ENCODE measurements around the gene RBMS3. TPM values are rescaled to one million over a fixed set of nuclear protein-coding genes. Genes with fewer than 3 reads are reported as not detected.

RBMS3 gene
- total and polyA plus RNA-seq, 5 donors from 2014 or later, result 5.2 to 18.8 (median 8.5) TPM

- peaks cover 0 to 2% (median 0%) of the 10 kb centered on the region in 4 donors for H3K4me1 Mint-ChIP-seq
- H3K27ac Mint-ChIP-seq, result no peak overlapping the region
- H3K4me1 ChIP-seq (ENCODE audit: control insufficient read depth, insufficient read depth, low read length, poor library complexity, severe bottlenecking), result no peaks in the 10 kb centered on the region
- H3K36me3 Mint-ChIP-seq, result peaks cover 6% of the 10 kb centered on the region
- no peaks in the 10 kb centered on the region for H3K27me3 Mint-ChIP-seq
- H3K27me3 ChIP-seq (ENCODE audit: control insufficient read depth, insufficient read depth, low read length), result no peaks in the 10 kb centered on the region
- H3K36me3 ChIP-seq (ENCODE audit: control insufficient read depth, insufficient read depth, low read length), result no peaks in the 10 kb centered on the region
- H3K9me3 ChIP-seq (ENCODE audit: control insufficient read depth in 2 of 2, low read length in 2 of 2), result no peaks in the 10 kb centered on the region
- DNase-seq (no peak), ATAC-seq (ENCODE audit: low read depth in 2 of 2) (no peak)
- peaks cover 0 to 10% (median 2%) of the 10 kb centered on the region in 7 donors for H3K9me3 Mint-ChIP-seq
- H3K4me3 Mint-ChIP-seq, result no peak overlapping the region
- H3K27ac ChIP-seq (ENCODE audit: insufficient read depth, low read length, poor library complexity, severe bottlenecking), result no peak overlapping the region
- no peak overlapping the region for H3K4me3 ChIP-seq (ENCODE audit: low read depth, low read length)
These were observed 296.4 kb downstream of the RBMS3 start for GRCh38 chr3:29577250-29577649.

GRCh38 chr3:29581311-29581710 is 300.4 kb downstream of the RBMS3 start:
- Histone ChIP-seq H3K27me3 (ENCODE audit: control insufficient read depth, insufficient read depth, low read length) (no peaks in the 10 kb centered on the region), H3K27ac (ENCODE audit: insufficient read depth, low read length, poor library complexity, severe bottlenecking) (no peak overlapping the region), H3K9me3 (ENCODE audit: control insufficient read depth in 2 of 2, low read length in 2 of 2) (no peaks in the 10 kb centered on the region), H3K4me1 (ENCODE audit: control insufficient read depth, insufficient read depth, low read length, poor library complexity, severe bottlenecking) (no peaks in the 10 kb centered on the region), H3K4me3 (ENCODE audit: low read depth, low read length) (no peak overlapping the region), H3K36me3 (ENCODE audit: control insufficient read depth, insufficient read depth, low read length) (no peaks in the 10 kb centered on the region)
- no peaks in the 10 kb centered on the region for H3K36me3 Mint-ChIP-seq
- H3K9me3 Mint-ChIP-seq, result peaks cover 0 to 5% (median 0%) of the 10 kb centered on the region in 7 donors
- no peaks in the 10 kb centered on the region for H3K4me1 Mint-ChIP-seq
- ATAC-seq (ENCODE audit: low read depth in 2 of 2), result no peak
- H3K27me3 Mint-ChIP-seq, result no peaks in the 10 kb centered on the region
- H3K4me3 Mint-ChIP-seq, result no peak overlapping the region
- no peak overlapping the region for H3K27ac Mint-ChIP-seq
- DNase-seq, result no peak

DNA sequence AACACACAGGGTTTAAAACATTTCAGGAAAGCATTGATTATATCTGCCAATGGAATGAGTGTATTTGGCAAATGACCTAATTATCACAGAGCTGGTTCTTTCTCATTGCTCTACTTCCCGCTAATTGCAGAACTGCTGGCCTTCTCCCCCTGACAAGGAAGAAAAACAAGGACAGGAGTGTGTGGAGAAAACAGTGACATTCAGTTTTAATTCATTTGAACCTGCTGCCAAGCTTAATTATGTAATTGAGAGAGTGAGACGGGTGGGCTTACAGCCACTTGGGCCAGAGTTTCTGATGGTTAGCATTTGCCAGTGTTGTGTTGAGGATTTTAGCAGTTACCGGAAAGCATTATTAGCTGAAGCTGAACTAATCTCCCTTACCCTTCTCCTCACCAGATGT is 301.4 kb downstream of the RBMS3 start:
- no peaks in the 10 kb centered on the region for H3K4me1 ChIP-seq (ENCODE audit: control insufficient read depth, insufficient read depth, low read length, poor library complexity, severe bottlenecking)

DNA sequence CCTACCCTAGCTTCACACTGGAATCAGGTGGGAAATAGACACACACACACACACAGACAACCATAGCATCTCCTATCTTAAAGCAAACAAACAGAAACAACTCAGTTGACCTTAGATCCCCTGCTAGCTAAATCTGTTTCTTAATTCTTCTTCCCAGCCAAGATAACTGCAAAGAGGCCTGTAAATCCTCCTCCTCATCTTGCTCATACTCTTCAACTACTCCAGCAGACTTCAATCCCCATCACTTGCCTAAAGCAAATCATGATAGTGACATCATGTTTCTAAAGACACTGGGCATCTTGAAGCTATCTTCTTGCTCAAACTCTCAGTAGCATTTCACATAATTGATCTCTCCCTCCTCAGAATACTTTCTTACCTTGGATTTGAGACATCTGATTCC is 303.0 kb downstream of the RBMS3 start:
- Histone ChIP-seq H3K4me3 (ENCODE audit: low read depth, low read length) (no peak overlapping the region), H3K27ac (ENCODE audit: insufficient read depth, low read length, poor library complexity, severe bottlenecking) (no peak overlapping the region), H3K36me3 (ENCODE audit: control insufficient read depth, insufficient read depth, low read length) (no peaks in the 10 kb centered on the region), H3K4me1 (ENCODE audit: control insufficient read depth, insufficient read depth, low read length, poor library complexity, severe bottlenecking) (no peaks in the 10 kb centered on the region), H3K27me3 (ENCODE audit: control insufficient read depth, insufficient read depth, low read length) (no peaks in the 10 kb centered on the region), H3K9me3 (ENCODE audit: control insufficient read depth in 2 of 2, low read length in 2 of 2) (no peaks in the 10 kb centered on the region)
- ATAC-seq (ENCODE audit: low read depth in 2 of 2) (no peak), DNase-seq (no peak)
- H3K9me3 Mint-ChIP-seq, result peaks cover 0 to 2% (median 0%) of the 10 kb centered on the region in 7 donors
- no peaks in the 10 kb centered on the region for H3K27me3 Mint-ChIP-seq
- H3K4me3 Mint-ChIP-seq, result no peak overlapping the region
- no peaks in the 10 kb centered on the region for H3K4me1 Mint-ChIP-seq
- peaks cover 4% of the 10 kb centered on the region for H3K36me3 Mint-ChIP-seq
- H3K27ac Mint-ChIP-seq, result no peak overlapping the region

More for the DNA sequence above, 301.4 kb downstream of the RBMS3 start:
- Histone ChIP-seq H3K9me3 (ENCODE audit: control insufficient read depth in 2 of 2, low read length in 2 of 2) (no peaks in the 10 kb centered on the region), H3K4me3 (ENCODE audit: low read depth, low read length) (no peak overlapping the region), H3K36me3 (ENCODE audit: control insufficient read depth, insufficient read depth, low read length) (no peaks in the 10 kb centered on the region), H3K27me3 (ENCODE audit: control insufficient read depth, insufficient read depth, low read length) (no peaks in the 10 kb centered on the region), H3K27ac (ENCODE audit: insufficient read depth, low read length, poor library complexity, severe bottlenecking) (no peak overlapping the region)
- H3K4me1 Mint-ChIP-seq, result no peaks in the 10 kb centered on the region
- H3K9me3 Mint-ChIP-seq, result peaks cover 0 to 3% (median 0%) of the 10 kb centered on the region in 7 donors
- H3K27me3 Mint-ChIP-seq, result no peaks in the 10 kb centered on the region
- DNase-seq, result no peak
- H3K4me3 Mint-ChIP-seq, result no peak overlapping the region
- no peak overlapping the region for H3K27ac Mint-ChIP-seq
- H3K36me3 Mint-ChIP-seq, result peaks cover 4% of the 10 kb centered on the region
- ATAC-seq (ENCODE audit: low read depth in 2 of 2), result no peak

DNA sequence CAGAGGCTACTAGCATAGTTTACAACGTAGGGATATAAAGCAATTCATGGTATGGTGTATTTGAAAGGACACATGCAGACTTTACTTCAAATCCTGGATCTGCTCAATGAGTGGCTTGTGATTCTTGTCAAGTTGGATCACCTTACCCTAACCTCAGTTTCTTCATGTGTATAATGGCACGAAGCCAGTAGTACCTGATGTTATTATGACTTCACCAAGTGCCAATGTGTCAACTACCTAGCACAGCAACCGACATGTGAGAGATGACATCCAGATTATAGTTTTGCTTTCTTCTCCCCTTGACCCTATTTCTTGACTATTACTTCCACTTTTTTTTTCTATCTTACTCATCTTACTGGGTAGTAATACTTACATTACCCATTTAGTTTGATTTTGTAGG is 304.5 kb downstream of the RBMS3 start:
- H3K27ac ChIP-seq (ENCODE audit: insufficient read depth, low read length, poor library complexity, severe bottlenecking), result no peak overlapping the region
- no peak for DNase-seq
- Mint-ChIP-seq H3K27ac (no peak overlapping the region), H3K36me3 (peaks cover 4% of the 10 kb centered on the region), H3K4me1 (no peaks in the 10 kb centered on the region), H3K9me3 (peaks cover 0 to 2% (median 0%) of the 10 kb centered on the region in 7 donors), H3K4me3 (no peak overlapping the region), H3K27me3 (no peaks in the 10 kb centered on the region)
- H3K9me3 ChIP-seq (ENCODE audit: control insufficient read depth in 2 of 2, low read length in 2 of 2), result no peaks in the 10 kb centered on the region
- no peaks in the 10 kb centered on the region for H3K27me3 ChIP-seq (ENCODE audit: control insufficient read depth, insufficient read depth, low read length)
- no peak overlapping the region for H3K4me3 ChIP-seq (ENCODE audit: low read depth, low read length)
- H3K4me1 ChIP-seq (ENCODE audit: control insufficient read depth, insufficient read depth, low read length, poor library complexity, severe bottlenecking), result no peaks in the 10 kb centered on the region
- H3K36me3 ChIP-seq (ENCODE audit: control insufficient read depth, insufficient read depth, low read length), result no peaks in the 10 kb centered on the region
- ATAC-seq (ENCODE audit: low read depth in 2 of 2), result no peak

DNA sequence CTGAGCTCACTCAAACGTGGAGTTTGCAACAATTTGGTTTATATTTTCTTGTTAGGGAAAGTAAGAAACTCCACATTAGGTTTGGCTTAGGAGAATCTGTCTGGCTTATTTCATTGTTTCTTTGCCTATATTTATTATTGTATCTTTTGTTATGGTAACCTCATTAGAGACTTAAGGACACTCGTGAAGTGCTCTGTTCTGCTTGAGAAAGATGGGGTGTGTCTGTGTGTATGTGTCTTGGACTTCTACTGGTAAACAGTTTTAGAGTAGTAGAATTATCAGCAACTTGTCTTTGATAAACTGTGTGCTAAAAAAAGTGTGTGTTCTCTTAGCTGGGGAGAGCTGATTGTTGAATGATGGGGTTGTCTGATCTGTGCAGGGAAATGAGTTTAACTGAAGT is 306.5 kb downstream of the RBMS3 start:
- H3K4me1 ChIP-seq (ENCODE audit: control insufficient read depth, insufficient read depth, low read length, poor library complexity, severe bottlenecking), result no peaks in the 10 kb centered on the region
- no peaks in the 10 kb centered on the region for H3K36me3 ChIP-seq (ENCODE audit: control insufficient read depth, insufficient read depth, low read length)
- H3K27me3 ChIP-seq (ENCODE audit: control insufficient read depth, insufficient read depth, low read length), result no peaks in the 10 kb centered on the region
- H3K27ac ChIP-seq (ENCODE audit: insufficient read depth, low read length, poor library complexity, severe bottlenecking), result no peak overlapping the region
- H3K27ac Mint-ChIP-seq, result no peak overlapping the region
- H3K9me3 ChIP-seq (ENCODE audit: control insufficient read depth in 2 of 2, low read length in 2 of 2), result no peaks in the 10 kb centered on the region
- peaks cover 15% of the 10 kb centered on the region for H3K36me3 Mint-ChIP-seq
- H3K27me3 Mint-ChIP-seq, result no peaks in the 10 kb centered on the region
- DNase-seq, result no peak
- no peaks in the 10 kb centered on the region for H3K4me1 Mint-ChIP-seq
- peaks cover 2 to 16% (median 4%) of the 10 kb centered on the region in 7 donors for H3K9me3 Mint-ChIP-seq
- no peak overlapping the region for H3K4me3 ChIP-seq (ENCODE audit: low read depth, low read length)
- no peak for ATAC-seq (ENCODE audit: low read depth in 2 of 2)
- H3K4me3 Mint-ChIP-seq, result no peak overlapping the region

GRCh38 chr3:29590012-29590411 is 309.1 kb downstream of the RBMS3 start:
- Histone ChIP-seq H3K9me3 (ENCODE audit: control insufficient read depth in 2 of 2, low read length in 2 of 2) (no peaks in the 10 kb centered on the region), H3K36me3 (ENCODE audit: control insufficient read depth, insufficient read depth, low read length) (no peaks in the 10 kb centered on the region), H3K4me1 (ENCODE audit: control insufficient read depth, insufficient read depth, low read length, poor library complexity, severe bottlenecking) (no peaks in the 10 kb centered on the region), H3K27me3 (ENCODE audit: control insufficient read depth, insufficient read depth, low read length) (no peaks in the 10 kb centered on the region), H3K4me3 (ENCODE audit: low read depth, low read length) (no peak overlapping the region), H3K27ac (ENCODE audit: insufficient read depth, low read length, poor library complexity, severe bottlenecking) (no peak overlapping the region)
- Mint-ChIP-seq H3K9me3 (peaks cover 2 to 16% (median 8%) of the 10 kb centered on the region in 7 donors), H3K27me3 (no peaks in the 10 kb centered on the region), H3K4me3 (no peak overlapping the region), H3K4me1 (no peaks in the 10 kb centered on the region), H3K36me3 (peaks cover 18% of the 10 kb centered on the region), H3K27ac (no peak overlapping the region)
- ATAC-seq (ENCODE audit: low read depth in 2 of 2) (no peak), DNase-seq (no peak)

GRCh38 chr3:29590461-29590860 is 309.6 kb downstream of the RBMS3 start:
- ATAC-seq (ENCODE audit: low read depth in 2 of 2) (no peak), DNase-seq (no peak)
- Histone ChIP-seq H3K4me1 (ENCODE audit: control insufficient read depth, insufficient read depth, low read length, poor library complexity, severe bottlenecking) (no peaks in the 10 kb centered on the region), H3K9me3 (ENCODE audit: control insufficient read depth in 2 of 2, low read length in 2 of 2) (no peaks in the 10 kb centered on the region), H3K27ac (ENCODE audit: insufficient read depth, low read length, poor library complexity, severe bottlenecking) (no peak overlapping the region), H3K27me3 (ENCODE audit: control insufficient read depth, insufficient read depth, low read length) (no peaks in the 10 kb centered on the region), H3K36me3 (ENCODE audit: control insufficient read depth, insufficient read depth, low read length) (no peaks in the 10 kb centered on the region), H3K4me3 (ENCODE audit: low read depth, low read length) (no peak overlapping the region)
- no peaks in the 10 kb centered on the region for H3K4me1 Mint-ChIP-seq
- no peaks in the 10 kb centered on the region for H3K27me3 Mint-ChIP-seq
- H3K27ac Mint-ChIP-seq, result no peak overlapping the region
- no peak overlapping the region for H3K4me3 Mint-ChIP-seq
- H3K9me3 Mint-ChIP-seq, result peaks cover 2 to 16% (median 8%) of the 10 kb centered on the region in 7 donors
- peaks cover 18% of the 10 kb centered on the region for H3K36me3 Mint-ChIP-seq

All from CD4-positive, CD25-positive, alpha-beta regulatory T cell (primary cell).